NCI-H1694 (cell line): ENCODE results near the gene SND1.

Source experiments
- DNase-seq: peaks from one replicate; lab custom pipeline; 2025; lab: John Stamatoyannopoulos, UW

The SND1 gene

DNA sequence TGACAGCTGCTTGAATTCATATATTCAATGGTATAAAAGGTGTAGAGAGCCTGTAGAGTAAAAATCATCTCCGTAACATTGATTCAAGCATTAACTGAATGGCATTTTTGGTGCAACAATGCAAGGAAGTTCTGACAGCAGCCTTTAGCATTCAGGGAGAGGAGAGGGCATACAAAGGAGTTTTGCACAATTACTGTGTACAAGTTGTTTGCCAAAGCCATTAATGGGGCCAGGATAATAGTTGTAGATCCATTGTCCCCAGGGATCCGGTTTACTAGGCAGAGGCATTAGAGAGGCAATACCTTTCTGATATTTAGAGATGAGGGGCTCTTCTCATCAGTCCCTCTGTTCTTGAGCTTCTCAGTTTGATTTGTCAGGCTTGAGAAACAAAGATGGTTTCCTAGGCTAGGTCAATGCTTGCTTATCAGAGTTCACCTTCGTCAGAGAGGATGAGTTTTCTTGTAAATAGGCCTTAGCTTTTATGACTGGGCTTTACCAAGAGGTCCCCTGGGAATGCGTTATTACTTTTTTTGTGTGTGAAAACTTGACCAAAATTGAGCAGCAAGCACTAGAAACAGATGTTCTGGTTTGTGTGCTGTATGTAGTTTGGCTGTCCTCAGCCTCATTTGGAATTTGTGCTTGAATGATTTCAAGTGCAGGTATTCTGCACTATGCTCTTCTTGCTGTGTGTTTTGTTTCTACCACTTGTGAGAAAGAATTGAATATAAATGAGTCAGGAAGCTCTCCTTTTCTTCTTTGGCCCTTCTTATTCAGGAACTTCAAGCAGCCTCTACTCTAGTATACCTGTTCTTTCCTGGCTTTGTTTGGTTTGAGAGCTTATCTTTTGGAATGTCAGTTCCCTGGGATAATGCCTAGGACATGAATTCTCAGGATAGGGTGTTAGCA lies 32.0 kb downstream of the SND1 start:
- no peak for DNase-seq

DNA sequence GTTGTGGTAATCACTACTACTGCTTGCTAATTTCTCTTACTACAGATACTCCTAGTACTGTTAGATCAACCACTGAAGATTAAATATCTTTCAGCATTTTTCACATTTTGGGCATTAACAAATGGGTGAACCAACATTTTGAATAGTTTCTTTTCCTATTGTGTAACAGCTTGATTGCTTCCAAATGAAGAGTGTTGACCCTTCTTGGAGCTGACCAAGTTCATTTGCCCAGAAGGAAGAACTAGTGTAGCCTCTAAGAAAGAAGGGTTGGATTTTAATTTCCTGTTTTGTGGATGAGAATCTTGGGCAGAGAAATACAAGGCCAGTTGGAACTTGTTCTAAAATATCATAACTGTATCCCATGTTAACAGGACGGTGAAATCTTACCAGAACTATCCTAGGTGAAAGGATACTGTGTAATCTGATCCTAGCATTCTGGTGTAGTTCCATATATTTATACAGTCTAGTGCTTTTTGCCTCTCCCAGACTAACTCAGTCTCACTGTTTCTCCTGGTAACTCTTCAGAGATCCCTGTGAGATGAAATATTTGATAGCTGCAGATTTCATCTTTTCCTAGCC lies 37.3 kb downstream of the SND1 start:
- DNase-seq: no peak

DNA sequence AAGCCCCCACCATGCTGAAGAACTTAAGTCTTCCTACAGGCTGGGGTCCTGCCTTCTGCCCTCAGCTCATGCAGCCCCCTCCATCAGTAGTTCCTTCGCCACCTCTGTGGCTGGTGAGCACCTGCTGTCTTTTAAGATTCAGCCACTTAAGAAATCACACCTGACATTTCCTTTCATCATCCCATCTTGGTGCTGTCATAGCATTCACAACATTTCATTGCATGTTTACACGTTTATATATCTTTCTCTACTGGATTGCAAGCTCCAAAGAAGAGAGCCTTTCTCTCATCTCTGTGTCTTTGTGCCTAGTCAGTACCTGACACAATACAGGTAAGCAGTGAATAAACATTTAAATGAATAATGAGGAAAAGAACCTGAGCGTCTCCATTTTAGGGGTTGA lies 38.3 kb downstream of the SND1 start:
- DNase-seq: no peak

DNA sequence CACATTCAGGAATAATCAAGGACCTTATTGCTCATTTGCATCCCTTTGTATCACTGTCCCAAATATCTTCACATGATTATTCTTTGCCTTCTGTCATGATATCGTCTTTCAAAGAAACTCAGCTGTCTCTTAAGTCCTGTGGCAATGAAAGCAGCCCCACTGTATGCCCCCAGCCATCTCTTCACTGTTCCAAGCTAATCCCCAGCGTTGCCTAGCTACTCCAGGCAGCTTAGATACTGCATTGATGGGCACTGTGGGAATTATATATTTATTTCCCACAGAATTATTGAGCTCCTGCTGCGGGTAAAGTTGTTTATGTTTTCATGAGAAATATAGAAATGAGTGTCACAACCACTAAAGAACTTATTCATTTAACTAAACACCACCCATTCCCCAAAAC lies 38.8 kb downstream of the SND1 start:
- no peak for DNase-seq

DNA sequence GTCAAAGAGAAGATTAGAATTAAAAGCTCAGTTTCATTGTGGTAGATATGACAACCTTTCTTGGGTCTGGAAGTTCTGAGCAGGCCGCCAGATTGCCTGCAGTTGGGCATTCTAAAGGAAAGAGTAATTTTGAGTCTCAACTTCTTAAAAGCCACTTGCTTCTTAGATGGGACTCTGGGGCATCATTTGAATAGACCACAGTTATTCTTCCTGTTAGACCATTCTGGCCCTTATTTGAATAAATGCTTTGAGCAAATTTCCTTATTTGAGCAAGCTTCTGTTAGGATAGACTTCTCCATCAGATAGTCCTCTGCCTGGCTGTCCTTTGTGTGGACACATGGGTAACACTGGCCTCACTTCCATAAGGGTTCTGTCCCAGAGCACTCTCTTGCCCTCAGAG lies 40.2 kb downstream of the SND1 start:
- DNase-seq: no peak

DNA sequence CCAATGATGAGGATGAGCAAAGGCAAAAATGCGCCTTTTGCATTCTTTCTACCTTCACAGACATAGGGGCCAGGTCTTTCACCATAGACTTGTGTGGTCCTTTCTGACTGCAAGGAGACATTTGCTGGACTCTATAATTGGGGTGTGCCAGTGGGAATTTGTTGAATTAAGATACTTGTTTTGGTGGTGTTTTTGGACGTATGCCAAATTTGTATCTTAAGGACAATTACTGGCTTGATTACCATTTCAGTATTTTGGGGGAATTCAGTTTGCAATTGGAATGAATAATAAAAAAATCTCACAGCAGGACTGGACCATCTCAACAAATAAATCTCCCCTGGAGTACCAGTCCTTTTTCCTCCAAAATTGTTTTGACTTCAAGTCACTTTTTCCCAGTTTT lies 47.9 kb downstream of the SND1 start:
- DNase-seq: no peak

DNA sequence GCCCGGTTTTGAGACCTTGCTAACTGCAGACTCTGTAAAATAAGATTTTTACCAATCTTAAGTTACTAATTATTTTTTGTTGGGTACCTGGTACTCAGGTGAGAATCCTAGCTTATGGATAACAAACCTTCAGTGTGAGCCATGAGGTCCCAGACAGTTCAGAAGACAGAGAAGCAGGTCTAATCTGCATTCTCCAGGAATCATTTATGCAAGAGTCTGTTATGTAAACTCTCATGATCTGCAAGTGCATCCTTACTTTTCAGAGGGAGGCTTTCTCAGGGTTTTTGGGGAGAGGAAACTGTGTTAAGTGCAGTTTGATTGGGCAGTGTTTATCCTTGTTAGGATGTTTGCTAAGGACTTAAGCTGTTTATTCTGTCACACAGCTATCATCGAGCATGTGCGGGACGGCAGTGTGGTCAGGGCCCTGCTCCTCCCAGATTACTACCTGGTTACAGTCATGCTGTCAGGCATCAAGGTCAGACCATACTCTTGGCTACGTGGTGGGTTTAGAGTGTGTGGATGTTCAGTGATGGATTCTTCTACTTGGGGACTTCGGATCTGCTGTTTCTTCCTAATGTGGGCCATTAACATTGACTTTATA lies 50.2 kb downstream of the SND1 start:
- no peak for DNase-seq

DNA sequence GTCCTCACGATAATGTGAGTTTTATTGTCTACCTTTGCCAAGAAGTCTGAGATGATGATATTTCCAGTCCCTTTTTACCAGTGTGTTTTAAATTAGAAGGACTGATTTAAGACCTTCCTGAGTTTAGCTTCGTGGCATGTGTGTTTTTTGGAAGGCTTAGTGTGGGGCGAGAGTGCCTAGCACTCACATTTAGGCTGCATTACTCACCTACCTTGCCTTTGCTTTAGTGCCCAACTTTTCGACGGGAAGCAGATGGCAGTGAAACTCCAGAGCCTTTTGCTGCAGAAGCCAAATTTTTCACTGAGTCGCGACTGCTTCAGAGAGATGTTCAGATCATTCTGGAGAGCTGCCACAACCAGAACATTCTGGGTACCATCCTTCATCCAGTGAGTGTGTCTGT lies 50.9 kb downstream of the SND1 start:
- DNase-seq: peak; percentile 40

DNA sequence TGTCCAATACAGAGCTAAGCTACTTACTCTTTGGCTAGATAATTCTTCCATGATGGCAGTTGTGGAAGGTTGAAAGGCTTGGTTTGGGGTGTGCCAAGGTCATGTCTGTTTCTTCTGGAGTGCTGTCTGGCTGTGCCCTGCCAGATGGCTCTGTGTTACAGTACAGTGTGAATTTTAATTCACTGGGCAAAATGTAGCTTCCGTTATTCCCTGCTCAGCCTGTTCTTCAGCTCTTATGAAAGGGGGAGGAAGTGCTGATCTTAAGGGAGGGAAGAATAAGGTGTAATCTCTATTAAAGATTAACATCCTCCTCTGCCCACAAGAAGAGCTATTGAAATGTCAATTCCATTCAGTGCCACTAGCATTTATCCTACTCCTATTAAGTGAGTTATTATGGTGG lies 52.2 kb downstream of the SND1 start:
- peak; percentile 44 for DNase-seq

DNA sequence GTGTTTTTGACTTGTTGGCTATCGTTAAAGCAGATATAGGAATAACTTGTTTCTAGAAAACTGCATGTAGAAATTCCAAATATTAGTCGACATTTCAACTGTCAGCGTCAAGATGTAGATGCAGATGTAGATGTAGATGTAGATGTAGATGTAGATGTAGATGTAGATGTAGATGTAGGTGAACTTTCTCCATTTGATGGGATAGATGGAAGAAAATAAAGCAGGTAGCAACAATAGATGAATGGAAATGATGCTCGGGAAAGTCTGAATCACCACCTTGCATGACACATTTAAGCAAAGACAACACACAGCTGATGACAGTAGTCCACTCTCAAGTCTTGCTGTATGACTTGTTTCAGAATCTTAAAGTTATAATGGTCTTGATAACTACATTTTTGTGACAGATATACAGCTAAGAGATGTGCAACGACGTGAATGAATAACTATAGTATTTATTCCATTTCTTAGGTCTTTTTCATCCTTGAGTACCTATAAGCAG lies 53.5 kb downstream of the SND1 start:
- DNase-seq: no peak

DNA sequence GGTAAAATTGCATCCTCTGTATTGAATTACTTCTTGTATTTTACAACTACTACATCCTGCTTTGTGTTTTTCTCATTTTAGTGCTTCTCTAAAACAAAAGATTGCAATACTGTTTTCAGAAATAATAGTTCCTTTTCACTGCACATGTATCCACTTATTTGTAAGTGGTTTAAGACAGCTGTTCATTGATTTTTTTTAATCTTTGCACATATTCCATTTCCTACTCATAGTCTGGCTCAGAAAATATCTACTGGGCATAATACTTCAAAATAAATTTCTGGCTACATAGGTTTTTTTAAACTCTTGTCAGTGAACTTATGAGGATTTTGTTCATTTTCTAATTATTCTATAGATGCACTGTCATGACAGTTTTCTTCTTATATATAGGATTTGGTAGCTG lies 54.8 kb downstream of the SND1 start:
- no peak for DNase-seq

DNA sequence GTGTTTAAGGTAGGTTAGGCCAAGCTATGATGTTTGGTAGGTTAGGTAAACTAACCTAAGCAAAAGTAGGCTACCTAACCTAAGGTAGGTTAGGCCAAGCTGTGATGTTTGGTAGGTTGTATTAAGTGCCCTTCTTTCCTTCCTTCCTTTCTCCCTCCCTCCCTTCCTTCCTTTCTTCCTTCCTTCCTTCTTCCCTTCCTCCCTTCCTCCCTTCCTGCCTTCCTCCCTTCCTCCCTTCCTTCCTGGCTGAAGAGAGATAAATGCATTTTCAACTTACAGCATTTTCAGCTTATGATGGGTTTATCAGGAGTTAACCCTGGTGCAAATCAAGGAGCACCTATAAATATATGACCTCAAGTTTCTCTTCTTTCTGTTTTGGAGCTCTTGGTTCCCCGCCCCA lies 56.2 kb downstream of the SND1 start:
- DNase-seq: no peak

DNA sequence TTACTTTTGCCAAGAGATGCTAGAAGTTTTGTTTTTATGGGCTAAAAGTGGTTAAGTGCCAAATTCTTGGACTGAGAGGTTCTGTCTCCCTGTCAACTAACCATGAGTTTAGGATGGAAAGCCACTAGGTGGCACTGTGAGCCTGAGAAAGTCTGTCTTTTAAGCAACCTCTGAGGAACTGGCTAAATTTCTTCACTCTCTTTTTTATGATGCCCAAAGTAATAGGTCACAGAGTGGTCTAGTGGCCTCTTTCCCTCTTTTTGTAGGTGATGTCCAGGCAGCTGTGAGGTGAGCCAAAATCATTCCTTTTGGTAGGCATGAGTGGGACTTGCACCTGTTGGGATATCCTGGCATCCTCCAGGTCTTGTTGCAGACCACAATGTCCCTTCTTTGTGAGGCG lies 56.8 kb downstream of the SND1 start:
- DNase-seq: peak; percentile 90

DNA sequence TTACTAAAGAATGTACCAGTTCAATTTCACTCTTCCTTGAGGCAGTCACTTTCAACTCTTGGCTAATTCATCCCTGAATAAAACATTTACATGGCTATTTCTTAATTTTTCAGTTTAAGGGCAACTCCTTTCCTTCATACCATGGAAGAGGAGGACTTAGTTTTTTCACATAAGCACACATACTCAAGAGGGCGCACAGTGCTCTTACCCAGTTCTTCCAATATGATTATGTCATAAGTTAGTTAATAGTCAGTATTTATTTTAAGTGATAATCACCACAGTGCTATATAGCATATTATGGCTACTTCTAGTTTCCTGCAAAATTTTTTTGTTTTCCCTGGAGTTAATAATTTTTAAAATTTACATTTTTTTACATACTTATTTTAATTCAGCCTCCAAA lies 58.6 kb downstream of the SND1 start:
- no peak for DNase-seq

DNA sequence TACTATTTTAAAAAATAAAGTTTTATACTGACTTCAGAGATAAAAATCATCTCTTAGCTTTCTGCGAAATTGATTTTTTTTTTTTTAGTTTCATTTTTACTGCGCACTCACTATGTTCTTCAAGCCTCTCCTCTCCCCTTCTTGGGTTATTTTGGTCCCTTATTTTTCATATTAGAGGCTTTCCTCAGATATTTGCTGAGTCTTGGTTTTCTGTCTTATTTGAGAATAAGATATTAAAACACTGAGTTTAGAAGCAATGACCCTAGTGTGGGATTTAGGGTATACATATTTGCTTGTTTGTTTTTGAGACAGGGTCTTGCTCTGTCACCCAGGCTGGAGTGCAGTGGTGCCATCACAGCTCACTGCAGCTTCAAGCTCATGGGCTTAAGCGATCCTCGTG lies 59.9 kb downstream of the SND1 start:
- DNase-seq: no peak

DNA sequence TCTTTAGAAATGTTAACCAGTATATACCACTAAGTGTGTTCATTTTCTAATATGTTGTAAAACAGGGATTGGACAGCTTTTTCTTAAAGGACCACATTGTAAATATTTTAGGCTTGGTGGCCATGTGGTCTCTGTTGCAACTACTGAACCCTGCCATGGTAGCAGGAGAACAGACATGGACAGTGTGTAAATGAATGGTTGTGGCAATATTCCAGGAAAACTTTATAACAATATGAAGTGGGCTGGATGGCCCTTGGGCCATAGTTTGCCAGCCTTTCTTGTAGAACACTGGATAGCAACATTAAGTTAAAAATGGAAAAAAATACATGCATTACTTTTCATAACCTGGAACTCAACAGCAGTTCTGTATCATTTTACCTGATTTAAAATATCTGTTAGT lies 61.0 kb downstream of the SND1 start:
- DNase-seq: no peak

DNA sequence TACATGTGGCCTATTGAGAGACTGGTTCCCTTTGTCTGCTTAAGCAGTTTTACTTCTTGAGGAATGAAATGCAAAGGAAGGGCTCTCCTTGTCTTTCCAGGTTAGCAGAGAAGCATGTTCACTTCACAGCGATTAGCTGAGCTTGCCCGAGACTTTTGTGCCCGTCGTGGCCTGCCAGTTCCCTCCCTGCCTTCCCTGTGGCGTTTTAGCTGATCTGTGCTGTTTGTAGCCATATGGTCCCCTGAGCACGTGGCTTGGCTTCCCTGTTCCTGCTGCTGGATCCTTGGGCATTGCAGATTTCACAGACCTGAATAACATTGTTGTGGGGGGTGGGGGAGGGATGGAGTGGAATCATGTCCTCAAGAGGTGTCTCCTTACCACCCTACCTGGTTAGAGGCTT lies 61.8 kb downstream of the SND1 start:
- DNase-seq: peak; percentile 91

DNA sequence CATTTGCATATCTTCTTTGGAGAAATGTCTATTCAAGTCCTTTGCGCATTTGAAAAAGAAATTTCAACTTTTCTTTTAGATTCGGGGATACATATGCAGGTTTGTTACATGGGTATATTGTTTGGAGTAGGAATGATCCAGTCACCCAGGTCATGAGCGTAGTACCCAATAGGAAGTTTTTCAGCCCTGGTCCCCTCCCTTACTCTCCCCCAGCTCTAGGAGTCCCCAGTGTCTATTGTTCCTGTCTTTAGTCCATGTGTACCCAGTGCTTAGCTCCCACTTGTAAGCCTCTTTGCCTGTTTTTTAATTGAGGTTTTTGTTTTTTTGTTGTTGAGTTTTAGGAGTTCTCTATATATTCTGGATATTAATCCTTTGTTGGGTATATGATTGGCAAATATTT lies 63.3 kb downstream of the SND1 start:
- no peak for DNase-seq

DNA sequence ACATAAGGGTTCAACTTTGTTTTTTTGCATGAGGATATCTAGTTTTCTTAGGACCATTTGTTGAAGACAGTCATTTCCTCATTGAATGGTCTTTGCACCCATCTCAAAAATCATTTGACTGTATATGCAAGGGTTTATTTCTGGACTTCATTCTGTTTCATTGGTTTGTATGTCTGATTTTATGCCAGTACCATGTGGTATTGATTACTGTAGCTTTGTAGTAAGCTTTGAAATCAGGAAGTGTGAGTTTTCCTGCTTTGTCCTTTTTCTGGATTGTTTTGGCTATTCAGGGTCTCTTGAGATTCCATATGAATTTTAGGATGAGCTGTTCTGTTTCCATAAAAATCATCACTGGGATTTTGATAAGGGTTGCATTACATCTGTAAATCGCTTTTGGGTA lies 63.9 kb downstream of the SND1 start:
- DNase-seq: no peak

DNA sequence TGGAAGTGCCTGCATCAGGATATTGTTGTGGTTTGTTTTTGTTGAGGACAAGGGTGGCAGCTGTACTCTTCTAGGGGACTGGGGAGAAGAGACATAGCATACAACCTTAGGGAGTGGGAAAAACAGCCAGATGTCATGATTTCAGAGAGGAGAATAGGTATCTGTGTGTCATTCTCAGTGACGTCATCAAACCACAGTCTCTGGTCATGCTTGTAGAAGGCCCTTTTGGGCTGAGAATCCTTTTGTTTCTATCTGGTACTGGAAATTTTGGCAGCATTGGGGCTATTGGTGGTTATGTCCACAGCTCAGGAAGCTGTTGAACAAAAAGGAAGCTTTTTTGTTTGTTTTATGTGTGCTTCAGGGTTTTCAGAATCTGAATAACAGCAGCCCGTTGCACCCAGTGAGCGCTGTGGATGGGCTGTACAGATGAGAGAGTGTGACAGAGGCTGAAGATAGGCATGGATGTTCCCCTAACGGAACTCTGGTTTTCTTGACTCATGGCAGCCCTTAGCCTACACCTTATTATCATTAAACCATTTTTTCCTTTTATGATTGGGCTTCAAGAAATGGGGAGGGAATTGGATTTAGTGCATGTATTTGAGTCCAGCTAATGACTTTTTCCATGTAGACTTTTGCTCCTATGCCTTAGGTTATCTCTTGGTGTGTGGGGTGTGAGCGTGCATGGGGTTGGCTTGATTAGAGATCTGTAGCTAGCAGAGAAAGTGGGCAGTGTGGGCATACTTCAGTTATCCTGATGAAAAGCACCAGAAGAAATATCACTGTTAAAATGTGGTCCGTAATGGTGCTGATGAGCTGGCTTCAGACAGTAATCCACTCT lies 65.7 kb downstream of the SND1 start:
- no peak for DNase-seq

DNA sequence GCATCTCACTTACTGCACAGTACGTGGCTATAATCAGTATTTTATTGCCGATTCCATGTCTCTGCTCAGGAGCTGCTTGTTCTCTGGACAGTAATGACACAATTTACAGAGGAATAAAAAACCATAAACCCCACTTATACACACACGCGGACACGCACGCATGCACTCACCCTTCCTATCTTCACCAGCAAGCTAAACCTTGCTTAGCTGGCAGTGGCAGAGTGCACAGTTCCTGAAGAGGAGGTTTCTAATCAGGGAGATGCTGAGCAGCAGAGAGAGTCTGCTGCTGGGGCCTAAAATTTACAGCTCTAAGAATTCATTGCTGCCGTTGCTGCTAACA lies 66.3 kb downstream of the SND1 start:
- DNase-seq: no peak

DNA sequence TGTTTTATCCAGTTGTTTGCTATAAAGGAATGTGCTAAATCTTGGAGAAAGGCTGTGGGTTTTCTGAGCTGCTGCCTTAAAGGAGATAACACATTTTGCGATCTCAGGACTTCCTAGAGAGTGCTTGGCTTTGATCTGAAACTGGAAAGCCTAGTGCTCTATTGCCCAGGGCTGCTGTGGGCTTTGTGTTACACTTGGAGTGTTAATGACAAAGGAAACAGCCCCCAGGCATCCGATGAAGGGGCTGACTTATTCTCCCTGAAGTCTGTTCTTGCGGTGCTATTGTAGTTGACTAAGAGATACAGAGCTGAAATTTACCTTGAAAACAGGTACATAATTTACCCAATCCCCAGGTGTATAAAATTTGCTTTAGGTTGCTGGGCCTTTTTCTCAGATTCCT lies 74.5 kb downstream of the SND1 start:
- no peak for DNase-seq
